Common myeloid progenitor, CD34-positive (primary cell): ENCODE measurements around the gene ZBTB40.

Experiments used
- CTCF ChIA-PET: fragments of 350-600 bp; sonication (Branson Sonifier 250); formaldehyde crosslinking; loops from one replicate; lab custom pipeline; 2021; ENCODE audit warnings: antibody characterized with exemption; lab: Charles Lee
- POLR2A ChIA-PET: fragments of 350-600 bp; sonication (Branson Sonifier 250); formaldehyde crosslinking; loops from one replicate; lab custom pipeline; 2021; ENCODE audit warnings: antibody characterized with exemption; lab: Charles Lee
- DNase-seq, 3 donors: peaks; one replicate each; pipeline versions ENCODE4 v3.0.0 to v3.0.0-alpha.2; 2013
- H3K27ac ChIP-seq, 2 experiments: 1 replicate in 1 of 2; 2 replicates in 1 of 2; pipeline ENCODE4 v1.7.0; 2013; ENCODE audit warnings: inconsistent platforms in 2 of 2, low read length in 2 of 2, mild to moderate bottlenecking in 2 of 2, low read depth in 1 of 2, moderate library complexity in 1 of 2; ENCODE audit not compliant: severe bottlenecking in 2 of 2, insufficient read depth in 1 of 2, poor library complexity in 1 of 2
- H3K27me3 ChIP-seq, 5 experiments: replicated peaks in 2 of 5; 1 replicate in 3 of 5; 2 replicates in 2 of 5; pipeline versions ENCODE4 v1.6.1 to v1.7.0; 2013; ENCODE audit warnings: low read length in 4 of 5, mild to moderate bottlenecking in 2 of 5, moderate library complexity in 2 of 5, inconsistent platforms in 1 of 5; ENCODE audit not compliant: insufficient read depth in 5 of 5, control insufficient read depth in 4 of 5
- H3K36me3 ChIP-seq, 4 experiments: 1 replicate in 2 of 4; 2 replicates in 2 of 4; pipeline versions ENCODE4 v1.6.1 to v1.7.0; 2013; ENCODE audit warnings: low read length in 3 of 4, control low read depth in 1 of 4, mild to moderate bottlenecking in 1 of 4; ENCODE audit not compliant: control insufficient read depth in 4 of 4, insufficient read depth in 4 of 4
- H3K4me1 ChIP-seq, 4 experiments: 1 replicate in 3 of 4; 2 replicates in 1 of 4; pipeline versions ENCODE4 v1.6.1 to v1.7.1; 2013; ENCODE audit warnings: low read length in 3 of 4, mild to moderate bottlenecking in 3 of 4, control low read depth in 1 of 4, inconsistent platforms in 1 of 4, moderate library complexity in 1 of 4; ENCODE audit not compliant: control insufficient read depth in 4 of 4, insufficient read depth in 4 of 4; ENCODE audit errors: control extremely low read depth in 1 of 4
- H3K4me3 ChIP-seq, 7 experiments: 1 replicate in 4 of 7; 2 replicates in 3 of 7; pipeline versions ENCODE4 v1.5.1 to v1.7.0; 2013; ENCODE audit warnings: mild to moderate bottlenecking in 7 of 7, low read length in 6 of 7, moderate library complexity in 6 of 7, inconsistent platforms in 2 of 7, low read depth in 2 of 7, control low read depth in 1 of 7; ENCODE audit not compliant: insufficient read depth in 4 of 7, control insufficient read depth in 1 of 7; ENCODE audit errors: extremely low read depth in 1 of 7
- H3K9me3 ChIP-seq, 5 experiments: 1 replicate in 4 of 5; 2 replicates in 1 of 5; pipeline versions ENCODE4 v1.6.1 to v1.7.1; 2013; ENCODE audit warnings: low read length in 4 of 5, mild to moderate bottlenecking in 2 of 5, inconsistent platforms in 1 of 5, low read depth in 1 of 5, moderate library complexity in 1 of 5; ENCODE audit not compliant: control insufficient read depth in 4 of 5, insufficient read depth in 2 of 5; ENCODE audit errors: control extremely low read depth in 1 of 5
- WGBS: methylation state at CpG from one replicate; pipeline ENCODE4 v1.1.5; 2013; ENCODE audit not compliant: insufficient coverage; 5-methylcytosine and 5-hydroxymethylcytosine counted together

The ZBTB40 gene

DNA sequence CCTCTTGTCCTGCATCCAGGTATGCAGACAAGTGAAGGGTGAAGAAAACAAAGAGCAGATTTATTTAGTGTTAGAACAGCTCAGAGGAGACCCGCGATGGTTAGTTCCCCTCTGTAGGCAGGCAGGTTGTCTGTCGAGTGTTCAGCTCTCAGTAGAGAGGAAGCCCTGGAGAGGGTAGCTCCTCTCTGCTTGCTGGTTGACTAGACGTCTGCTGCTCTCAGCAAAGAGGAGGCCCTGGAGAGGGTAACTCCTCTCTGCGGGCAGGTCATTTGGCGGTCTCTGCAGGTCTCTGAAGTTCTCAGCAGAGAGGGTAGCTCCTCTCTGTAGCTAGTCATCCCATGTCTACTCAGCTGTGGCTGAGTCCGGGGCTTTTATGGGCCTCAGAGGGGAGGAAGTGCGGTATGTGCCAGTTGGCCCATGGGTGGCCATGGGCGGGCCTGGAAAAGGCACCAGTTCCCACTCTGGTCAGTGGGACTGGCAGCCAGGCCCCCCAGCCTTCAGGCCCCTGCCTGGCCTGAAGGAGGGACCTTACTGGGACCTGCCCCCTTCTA is 13.4 kb downstream of the ZBTB40 start:
- 92% methylated on average over 9 of the region's 9 CpGs for WGBS
- ChIA-PET CTCF (no interaction called here), POLR2A (no interaction called here)
- H3K4me3 ChIP-seq = no peak overlapping the region
- no peak overlapping the region for H3K27ac ChIP-seq
- no peak for DNase-seq
- H3K9me3 ChIP-seq = peaks cover 0 to 12% (median 10%) of the 10 kb centered on the region in 5 experiments
- H3K4me1 ChIP-seq = peaks cover 0 to 9% (median 1%) of the 10 kb centered on the region in 4 experiments
- no peaks in the 10 kb centered on the region for H3K27me3 ChIP-seq
- H3K36me3 ChIP-seq = peaks cover 0 to 2% (median 0%) of the 10 kb centered on the region in 4 experiments

DNA sequence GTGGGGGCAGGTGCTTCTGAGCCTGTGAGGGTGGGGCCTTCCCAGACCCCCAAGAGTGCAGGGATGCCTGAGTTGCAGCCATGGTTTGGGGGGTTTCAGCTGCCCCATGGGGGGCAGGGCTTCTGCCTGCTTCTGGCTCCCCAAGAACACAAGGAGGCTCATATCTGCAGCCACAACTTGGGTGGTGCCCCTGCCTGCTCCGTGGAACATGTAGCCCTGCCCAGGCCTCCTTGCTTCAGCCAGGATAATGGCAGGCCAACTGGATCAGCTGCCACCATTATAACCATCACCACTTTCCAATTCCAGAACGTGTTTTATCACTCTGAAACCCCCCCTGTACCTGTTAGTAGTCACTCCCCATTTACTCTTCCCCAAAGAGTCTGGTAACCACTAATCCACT is 14.0 kb downstream of the ZBTB40 start:
- Histone ChIP-seq H3K9me3 (peaks cover 0 to 12% (median 10%) of the 10 kb centered on the region in 5 experiments), H3K27me3 (no peaks in the 10 kb centered on the region), H3K27ac (no peak overlapping the region), H3K36me3 (peaks cover 0 to 2% (median 0%) of the 10 kb centered on the region in 4 experiments), H3K4me1 (peaks cover 0 to 9% (median 1%) of the 10 kb centered on the region in 4 experiments), H3K4me3 (no peak overlapping the region)
- WGBS = 100% methylated on average over 2 of the region's 2 CpGs
- DNase-seq = no peak
- ChIA-PET CTCF (no interaction called here), POLR2A (no interaction called here)

DNA sequence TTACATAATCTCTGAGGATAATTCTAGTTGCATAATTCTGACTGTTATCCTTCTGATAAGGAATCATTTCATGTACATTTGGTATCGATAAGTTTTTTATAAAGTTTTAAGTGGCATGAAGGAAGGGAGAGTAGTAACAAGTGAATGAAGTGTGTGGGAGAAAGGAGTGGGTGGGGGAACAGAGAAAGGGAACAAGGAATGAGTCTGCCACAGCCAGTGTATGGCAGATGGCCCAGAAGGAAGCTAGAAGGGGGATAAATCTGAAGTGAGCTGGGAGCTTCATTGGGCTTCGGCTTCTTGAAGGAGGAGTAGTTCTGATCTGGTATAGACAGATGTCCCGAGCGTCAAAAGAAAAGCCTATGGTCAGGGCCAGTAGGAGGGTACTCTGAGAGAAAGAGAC is 18.6 kb downstream of the ZBTB40 start:
- peaks cover 0 to 7% (median 1%) of the 10 kb centered on the region in 4 experiments for H3K36me3 ChIP-seq
- peaks cover 0 to 6% (median 4%) of the 10 kb centered on the region in 5 experiments for H3K9me3 ChIP-seq
- CTCF ChIA-PET = no interaction called here
- 100% methylated on average over 4 of the region's 4 CpGs for WGBS
- no peak overlapping the region for H3K27ac ChIP-seq
- H3K4me1 ChIP-seq = no peaks in the 10 kb centered on the region
- H3K4me3 ChIP-seq = no peak overlapping the region
- H3K27me3 ChIP-seq = no peaks in the 10 kb centered on the region
- no peak for DNase-seq
- POLR2A ChIA-PET = no interaction called here

DNA sequence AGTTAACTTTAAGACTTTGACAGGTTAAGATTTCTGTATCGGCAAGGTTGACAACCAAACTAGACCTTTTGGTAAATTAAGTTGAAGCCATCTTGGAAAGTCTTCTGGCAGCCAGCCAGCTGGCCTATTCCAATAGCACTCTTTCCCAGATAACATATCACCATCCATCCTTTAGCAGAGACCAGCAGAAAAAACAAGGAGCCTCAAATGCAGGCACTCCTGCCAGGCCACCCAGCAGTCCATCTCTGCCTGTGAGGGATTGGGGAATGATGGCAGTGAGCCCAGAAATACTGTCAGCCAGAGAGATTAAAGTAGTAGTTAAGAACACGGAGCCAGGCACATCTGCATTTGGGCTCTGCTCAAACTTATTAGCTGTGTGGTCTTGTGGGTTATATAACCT is 19.4 kb downstream of the ZBTB40 start:
- Histone ChIP-seq H3K4me3 (no peak overlapping the region), H3K27me3 (no peaks in the 10 kb centered on the region), H3K9me3 (no peaks in the 10 kb centered on the region), H3K4me1 (no peaks in the 10 kb centered on the region), H3K36me3 (peaks cover 0 to 7% (median 1%) of the 10 kb centered on the region in 4 experiments), H3K27ac (no peak overlapping the region)
- 100% methylated on average over 1 of the region's 2 CpGs for WGBS
- ChIA-PET CTCF (no interaction called here), POLR2A (no interaction called here)
- no peak for DNase-seq

DNA sequence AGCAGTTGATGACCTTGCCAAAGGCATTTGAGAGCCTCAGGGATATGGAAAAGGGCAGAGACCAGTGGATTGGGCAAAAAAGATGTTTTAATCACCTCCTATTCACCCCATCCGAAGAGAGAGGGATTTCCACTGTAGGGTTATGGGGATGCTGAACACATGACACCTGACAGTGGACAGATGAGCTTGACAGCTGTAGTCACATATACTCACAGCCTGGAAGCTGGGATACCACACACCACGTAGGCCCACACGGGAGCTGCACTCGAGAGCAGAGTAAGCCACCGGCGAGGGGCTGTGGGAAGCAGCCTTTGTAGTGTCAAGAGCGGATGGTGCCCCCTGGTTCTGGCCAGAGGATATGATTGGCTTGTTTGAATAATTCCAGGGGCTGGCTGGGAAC is 20.0 kb downstream of the ZBTB40 start:
- Histone ChIP-seq H3K27ac (no peak overlapping the region), H3K4me3 (no peak overlapping the region), H3K36me3 (peaks cover 0 to 7% (median 1%) of the 10 kb centered on the region in 4 experiments), H3K4me1 (no peaks in the 10 kb centered on the region), H3K27me3 (no peaks in the 10 kb centered on the region), H3K9me3 (no peaks in the 10 kb centered on the region)
- ChIA-PET POLR2A (no interaction called here), CTCF (no interaction called here)
- no peak for DNase-seq
- 97% methylated on average over 5 of the region's 7 CpGs for WGBS

DNA sequence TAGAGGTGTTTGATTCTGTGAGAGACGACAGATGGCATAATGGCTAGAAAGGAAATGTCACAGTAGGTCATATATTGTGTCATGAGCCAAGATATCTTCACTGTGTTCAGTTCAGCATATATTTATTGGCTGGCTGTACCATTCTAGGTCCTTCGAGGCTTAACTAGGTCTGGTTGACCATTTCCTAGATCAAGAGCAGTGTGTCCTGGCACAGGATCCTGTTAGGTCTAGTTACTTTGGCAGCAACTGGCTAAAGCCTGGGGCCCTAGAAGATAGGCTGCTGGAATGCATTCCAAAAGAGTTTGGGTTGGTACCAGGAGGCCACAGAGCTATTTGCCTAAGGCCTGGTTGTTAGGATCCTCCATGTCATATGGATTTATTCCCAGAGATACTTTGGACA is 20.9 kb downstream of the ZBTB40 start:
- DNase-seq = no peak
- Histone ChIP-seq H3K27me3 (no peaks in the 10 kb centered on the region), H3K27ac (no peak overlapping the region), H3K4me1 (no peaks in the 10 kb centered on the region), H3K36me3 (peaks cover 0 to 7% (median 1%) of the 10 kb centered on the region in 4 experiments), H3K9me3 (no peaks in the 10 kb centered on the region), H3K4me3 (no peak overlapping the region)
- ChIA-PET POLR2A (no interaction called here), CTCF (no interaction called here)
- 100% methylated on average over 1 of the region's 2 CpGs for WGBS

DNA sequence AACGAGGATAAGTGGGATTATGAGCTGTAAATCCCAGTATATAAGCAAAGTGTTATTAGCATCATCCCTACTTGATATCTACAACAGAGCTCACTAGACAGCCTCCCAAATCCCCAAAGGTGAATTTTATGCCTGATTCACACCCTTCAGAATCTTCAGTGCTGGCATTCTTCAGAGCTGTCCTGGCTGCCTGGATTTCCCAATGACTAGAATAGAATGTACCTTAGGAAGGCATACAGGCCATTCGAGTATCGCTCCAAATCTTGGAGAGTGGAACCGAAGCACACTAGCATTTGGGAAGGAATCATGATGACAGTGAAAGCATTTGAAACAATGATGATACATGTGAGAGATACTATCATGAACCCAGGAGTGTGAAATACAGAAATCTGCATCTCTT is 22.3 kb downstream of the ZBTB40 start:
- peaks cover 0 to 3% (median 0%) of the 10 kb centered on the region in 5 experiments for H3K9me3 ChIP-seq
- H3K4me1 ChIP-seq = no peaks in the 10 kb centered on the region
- H3K27me3 ChIP-seq = no peaks in the 10 kb centered on the region
- ChIA-PET CTCF (interaction anchor here (1.3 kb wide), 1 partner anchor 12 kb away, joined by 4 read pairs; no protein-coding TSS in a partner anchor), POLR2A (no interaction called here)
- 100% methylated on average over 3 of the region's 4 CpGs for WGBS
- H3K36me3 ChIP-seq = peaks cover 0 to 7% (median 1%) of the 10 kb centered on the region in 4 experiments
- no peak overlapping the region for H3K27ac ChIP-seq
- H3K4me3 ChIP-seq = no peak overlapping the region
- no peak for DNase-seq
